Testis (tissue), 3 donors: ENCODE results near the gene TECRL. TPM values are rescaled to one million over a fixed set of nuclear protein-coding genes. Genes with fewer than 3 reads are reported as not detected.

ENCODE experiments used
- DNase-seq: peaks from one replicate; pipeline ENCODE4 v3.0.0-alpha.2; 2019
- H3K27ac ChIP-seq, 2 donors: fragments of 200-600 bp; sonication (generic); one replicate each; pipeline ENCODE4 v1.5.1; 2019
- H3K27me3 ChIP-seq: fragments of 200-600 bp; sonication (generic); one replicate; pipeline ENCODE4 v1.5.1; 2019
- H3K36me3 ChIP-seq: fragments of 200-600 bp; sonication (generic); one replicate; pipeline ENCODE4 v1.5.1; 2017; ENCODE audit warnings: low read depth; ENCODE audit errors: missing control alignments
- H3K4me1 ChIP-seq: fragments of 200-600 bp; sonication (generic); one replicate; pipeline ENCODE4 v1.5.1; 2019
- H3K4me3 ChIP-seq, 2 donors: fragments of 200-600 bp; sonication (generic); one replicate each; pipeline ENCODE4 v1.5.1; 2017 to 2019
- H3K9me3 ChIP-seq: fragments of 200-600 bp; sonication (generic); one replicate; pipeline ENCODE4 v1.5.1; 2017
- CTCF ChIP-seq, 3 experiments: fragments of 450-650 bp in 2 of 3; fragments of 200-600 bp in 1 of 3; sonication (generic) in 1 of 3; IDR thresholded peaks; one replicate each; pipeline ENCODE4 v1.5.1; 2016 to 2019; ENCODE audit warnings: antibody characterized with exemption in 3 of 3, mild to moderate bottlenecking in 2 of 3, moderate library complexity in 1 of 3
- POLR2A ChIP-seq: fragments of 450-650 bp; IDR thresholded peaks from one replicate; pipeline ENCODE4 v1.6.1; 2017; ENCODE audit warnings: antibody characterized with exemption, mild to moderate bottlenecking, moderate library complexity
- WGBS, 2 donors: methylation state at CpG; one replicate each; pipeline ENCODE4 v1.1.5; 2018; 5-methylcytosine and 5-hydroxymethylcytosine counted together
- intact Hi-C: fragments of 100-400 bp; cut with DNase I; formaldehyde crosslinking; loops from one replicate; pipeline ENCODE4 v1.15.1; 2023; ENCODE audit warnings: low total_unique reads
- polyA plus RNA-seq: library from polyadenylated mRNA; stranded (reverse); fragments of 350-450 nt; fragmentation: Illumina TruSeq; extraction: RNeasy Lipid Tissue Mini Kit (QIAGEN cat#74804); gene quantifications from one replicate; pipeline ENCODE4 v1.2.3, GENCODE V29; 2014; ENCODE audit warnings: low read depth, low replicate concordance; ENCODE audit not compliant: insufficient read depth
- total RNA-seq, 2 donors: library from RNA; depleted of rRNA; stranded (reverse); fragments of >200 nt; gene quantifications; one replicate each; pipeline ENCODE4 v1.2.3, GENCODE V29; 2016

TECRL gene
- total and polyA plus RNA-seq, 3 donors from 2014 or later = 0.37 to 0.62 TPM; not detected in 1

GRCh38 chr4:64266263-64266662 is 143.0 kb downstream of the TECRL start:
- Histone ChIP-seq H3K36me3 (no peaks in the 10 kb centered on the region), H3K4me1 (no peaks in the 10 kb centered on the region), H3K27ac (no peak overlapping the region), H3K27me3 (no peaks in the 10 kb centered on the region), H3K4me3 (no peak overlapping the region), H3K9me3 (no peaks in the 10 kb centered on the region)
- DNase-seq = no peak
- no peak for TF ChIP-seq CTCF (IDR thresholded peaks at IDR 0.05)
- no peak for TF ChIP-seq POLR2A
- WGBS, 2 donors = 82 to 100% methylated on average over 1 to 2 of the region's 2 CpGs
- intact Hi-C loops = no loop called here

GRCh38 chr4:64251781-64252180 is 157.5 kb downstream of the TECRL start:
- intact Hi-C loops = no loop called here
- Histone ChIP-seq H3K36me3 (no peaks in the 10 kb centered on the region), H3K27me3 (no peaks in the 10 kb centered on the region), H3K9me3 (no peaks in the 10 kb centered on the region), H3K4me3 (no peak overlapping the region), H3K4me1 (no peaks in the 10 kb centered on the region), H3K27ac (no peak overlapping the region)
- no peak for DNase-seq
- TF ChIP-seq CTCF (IDR thresholded peaks at IDR 0.05) (no peak), POLR2A (no peak)

- DNase-seq = no peak
- no peaks in the 10 kb centered on the region for H3K4me1 ChIP-seq
- no peaks in the 10 kb centered on the region for H3K36me3 ChIP-seq
- no peak overlapping the region for H3K4me3 ChIP-seq
- intact Hi-C loops = no loop called here
- no peak for TF ChIP-seq CTCF (IDR thresholded peaks at IDR 0.05)
- no peak for TF ChIP-seq POLR2A
- no peaks in the 10 kb centered on the region for H3K27me3 ChIP-seq
- no peaks in the 10 kb centered on the region for H3K9me3 ChIP-seq
- H3K27ac ChIP-seq = no peak overlapping the region
Measured at GRCh38 chr4:64250488-64250887, 158.8 kb downstream of the TECRL start.

DNA sequence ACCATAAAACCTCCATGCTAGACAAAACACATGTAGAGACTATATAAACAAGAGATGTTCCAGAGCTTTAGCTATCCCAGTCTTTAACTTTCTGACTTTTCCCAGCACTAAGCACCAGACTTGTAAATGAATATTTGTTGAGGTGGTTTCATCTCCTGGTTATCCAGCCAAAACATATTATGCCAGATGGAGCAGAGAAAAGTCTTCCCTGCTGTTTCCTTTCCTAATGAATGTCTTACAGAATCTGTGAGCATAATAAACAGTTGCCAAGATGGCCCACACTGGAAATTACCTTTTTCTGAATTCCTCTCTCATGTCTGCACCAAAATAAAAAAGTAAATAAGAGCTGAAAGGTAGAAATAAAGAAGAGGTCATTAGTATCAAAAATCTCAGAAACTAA is 159.2 kb downstream of the TECRL start:
- H3K9me3 ChIP-seq = no peaks in the 10 kb centered on the region
- no peaks in the 10 kb centered on the region for H3K4me1 ChIP-seq
- H3K36me3 ChIP-seq = no peaks in the 10 kb centered on the region
- H3K27ac ChIP-seq = no peak overlapping the region
- no peak for TF ChIP-seq POLR2A
- TF ChIP-seq CTCF (IDR thresholded peaks at IDR 0.05) = no peak
- DNase-seq = no peak
- intact Hi-C loops = no loop called here
- H3K4me3 ChIP-seq = no peak overlapping the region
- H3K27me3 ChIP-seq = no peaks in the 10 kb centered on the region

GRCh38 chr4:64248186-64248585 is 161.1 kb downstream of the TECRL start:
- no peak for DNase-seq
- no peak overlapping the region for H3K27ac ChIP-seq
- H3K36me3 ChIP-seq = no peaks in the 10 kb centered on the region
- no peak for TF ChIP-seq POLR2A
- no peak for TF ChIP-seq CTCF (IDR thresholded peaks at IDR 0.05)
- no peaks in the 10 kb centered on the region for H3K4me1 ChIP-seq
- no peaks in the 10 kb centered on the region for H3K27me3 ChIP-seq
- no peak overlapping the region for H3K4me3 ChIP-seq
- no peaks in the 10 kb centered on the region for H3K9me3 ChIP-seq
- intact Hi-C loops = no loop called here
